ENCODE results near the gene RABL2B. TPM values are rescaled to one million over a fixed set of nuclear protein-coding genes. Genes with fewer than 3 reads are reported as not detected.

Gene RABL2B
- total RNA-seq, 1 experiment from 2014 or later: 19.0 TPM

DNA sequence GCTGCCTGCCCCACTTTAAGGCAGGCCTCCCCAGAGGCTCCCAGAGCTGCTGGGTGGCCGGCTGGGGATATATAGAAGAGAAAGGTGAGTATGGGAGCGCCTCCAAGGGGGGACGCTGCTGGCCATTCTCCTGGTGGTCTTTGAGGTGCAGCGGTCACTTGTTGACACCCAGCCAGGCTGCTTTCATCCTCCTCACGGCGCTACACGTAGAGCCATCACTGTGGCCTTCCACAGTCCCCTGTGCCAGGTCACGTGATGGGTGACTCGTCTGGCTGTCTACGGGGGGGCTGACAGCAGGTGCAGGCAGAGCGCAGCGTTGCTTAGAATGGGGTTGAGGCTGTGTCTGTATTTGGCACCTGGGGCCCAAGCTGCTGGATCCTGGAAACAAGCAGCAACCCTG, 43.5 kb downstream of the RABL2B start:
- H3K79me2 ChIP-seq (ENCODE audit: insufficient read depth, low read length): no peaks in the 10 kb centered on the region
- H2BK120ac ChIP-seq (ENCODE audit: low read depth, low read length, poor library complexity, severe bottlenecking): no peak overlapping the region
- Mint-ChIP-seq H3K4me3 (no peak overlapping the region), H3K27ac (no peak overlapping the region), H3K9me3 (no peaks in the 10 kb centered on the region; a peak in 1 of 5 replicates), H3K4me1 (no peaks in the 10 kb centered on the region), H3K36me3 (ENCODE audit: insufficient read depth in 1 of 3, low read depth in 3 of 3) (no peaks in the 10 kb centered on the region), H3K27me3 (ENCODE audit: low read depth) (peaks cover 95% of the 10 kb centered on the region)
- H2BK15ac ChIP-seq (ENCODE audit: low read depth, low read length): no peak overlapping the region; the same call in 1 of the 2 replicates
- H4K8ac ChIP-seq (replicated peaks; ENCODE audit: insufficient read length, low read depth, low read length): no peak overlapping the region
- no peaks in the 10 kb centered on the region for H3K4me1 ChIP-seq (ENCODE audit: insufficient read depth, low read length)
- no peak overlapping the region for H3K4ac ChIP-seq (ENCODE audit: low read depth, low read length)
- no peak overlapping the region for H3K9ac ChIP-seq (ENCODE audit: extremely low read depth, insufficient read length, low read length)
- H2AFZ ChIP-seq (ENCODE audit: low read length): no peak overlapping the region
- H3K4me2 ChIP-seq (ENCODE audit: insufficient read depth, insufficient read length, low read length): no peak overlapping the region
- H4K20me1 ChIP-seq (ENCODE audit: control insufficient read depth, insufficient read depth, insufficient read length): no peaks in the 10 kb centered on the region
- H3K27ac ChIP-seq (ENCODE audit: insufficient read length, low read depth, low read length): no peak overlapping the region
- no peak overlapping the region; the same call in 1 of the 2 replicates for H3K14ac ChIP-seq (ENCODE audit: insufficient read depth, low read length)
- H4K5ac ChIP-seq (ENCODE audit: insufficient read length, low read depth, low read length): no peak overlapping the region
- no CpG with 5 or more reads among the region's 12 CpGs for WGBS (ENCODE audit: extremely low coverage, insufficient read length, low lambda C conversion rate)
- H3K56ac ChIP-seq (ENCODE audit: insufficient read length, low read depth, low read length): no peak overlapping the region
- no peak overlapping the region for H3T11ph ChIP-seq (ENCODE audit: low read length)
- H2BK20ac ChIP-seq (ENCODE audit: low read depth, low read length, poor library complexity, severe bottlenecking): no peak overlapping the region
- H2AK5ac ChIP-seq (ENCODE audit: insufficient read length, low read length): no peak overlapping the region
- TF ChIP-seq, protein P1, sequence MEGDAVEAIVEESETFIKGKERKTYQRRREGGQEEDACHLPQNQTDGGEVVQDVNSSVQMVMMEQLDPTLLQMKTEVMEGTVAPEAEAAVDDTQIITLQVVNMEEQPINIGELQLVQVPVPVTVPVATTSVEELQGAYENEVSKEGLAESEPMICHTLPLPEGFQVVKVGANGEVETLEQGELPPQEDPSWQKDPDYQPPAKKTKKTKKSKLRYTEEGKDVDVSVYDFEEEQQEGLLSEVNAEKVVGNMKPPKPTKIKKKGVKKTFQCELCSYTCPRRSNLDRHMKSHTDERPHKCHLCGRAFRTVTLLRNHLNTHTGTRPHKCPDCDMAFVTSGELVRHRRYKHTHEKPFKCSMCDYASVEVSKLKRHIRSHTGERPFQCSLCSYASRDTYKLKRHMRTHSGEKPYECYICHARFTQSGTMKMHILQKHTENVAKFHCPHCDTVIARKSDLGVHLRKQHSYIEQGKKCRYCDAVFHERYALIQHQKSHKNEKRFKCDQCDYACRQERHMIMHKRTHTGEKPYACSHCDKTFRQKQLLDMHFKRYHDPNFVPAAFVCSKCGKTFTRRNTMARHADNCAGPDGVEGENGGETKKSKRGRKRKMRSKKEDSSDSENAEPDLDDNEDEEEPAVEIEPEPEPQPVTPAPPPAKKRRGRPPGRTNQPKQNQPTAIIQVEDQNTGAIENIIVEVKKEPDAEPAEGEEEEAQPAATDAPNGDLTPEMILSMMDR (conservative IDR thresholded peaks at IDR 0.05): no peak
- H4K91ac ChIP-seq (ENCODE audit: insufficient read length, low read depth, low read length): no peak overlapping the region
- no peak overlapping the region for H2BK12ac ChIP-seq (ENCODE audit: insufficient read length, low read depth, low read length)
- H3K23ac ChIP-seq (ENCODE audit: insufficient read length, low read depth, low read length): no peak overlapping the region
- H3K18ac ChIP-seq (ENCODE audit: insufficient read length, low read depth, low read length): no peak overlapping the region
- H3K27me3 ChIP-seq (ENCODE audit: insufficient read depth, low read length): peaks cover 11% of the 10 kb centered on the region
- H3K23me2 ChIP-seq (ENCODE audit: insufficient read length, low read depth, low read length, poor library complexity, severe bottlenecking): no peaks in the 10 kb centered on the region
- no peaks in the 10 kb centered on the region for H3K79me1 ChIP-seq (ENCODE audit: insufficient read depth, low read depth, low read length, poor library complexity, severe bottlenecking)
- no peaks in the 10 kb centered on the region for H3K9me3 ChIP-seq (ENCODE audit: control insufficient read depth, low read depth, low read length)
- no peak overlapping the region for H2BK5ac ChIP-seq (ENCODE audit: insufficient read length, low read length)
- no peak for DNase-seq
